ENCODE results near the gene PRDM12. TPM values are rescaled to one million over a fixed set of nuclear protein-coding genes. Genes with fewer than 3 reads are reported as not detected.

The PRDM12 gene
- total and polyA plus RNA-seq, 2 donors (not counting 1 experiment from before 2014, with no cell fraction given), result not detected

GRCh38 chr9:130680836-130681768, 16.7 kb downstream of the PRDM12 start:
- Mint-ChIP-seq H3K9me3 (ENCODE audit: insufficient read depth) (no peaks in the 10 kb centered on the region), H3K4me1 (peaks cover 8% of the 10 kb centered on the region), H3K27me3 (peaks cover 7% of the 10 kb centered on the region), H3K27ac (no peak overlapping the region), H3K4me3 (peak overlapping the region; percentile 69)
- WGBS (ENCODE audit: insufficient coverage), result 4% methylated on average over 116 of the region's 116 CpGs
- H2AFZ ChIP-seq (ENCODE audit: insufficient read depth, low read depth, low read length, poor library complexity, severe bottlenecking), result peak overlapping the region; percentile 92
- H3K9me3 ChIP-seq (ENCODE audit: control extremely low read depth in 1 of 3, control insufficient read depth in 2 of 3, insufficient read depth in 1 of 3, low read length in 2 of 3), result peaks cover 0 to 5% (median 5%) of the 10 kb centered on the region in 3 donors
- peak overlapping the region; percentile 70 for H3K9ac ChIP-seq (ENCODE audit: low read length)
- ChIA-PET POLR2A (no interaction called here), CTCF (interaction anchor here (0.6 to 2.2 kb wide), 6 partner anchors 13 to 221 kb away, joined by 3 to 43 read pairs (median 5); partner anchors contain the start of gene EXOSC2)
- ATAC-seq (ENCODE audit: low read depth), result peak; percentile 56
- H4K20me1 ChIP-seq (ENCODE audit: control insufficient read depth, insufficient read depth, low read length, poor library complexity, severe bottlenecking), result no peaks in the 10 kb centered on the region
- H3K36me3 ChIP-seq (replicated peaks in 1 of 2; ENCODE audit: control extremely low read depth in 1 of 2, control insufficient read depth in 1 of 2, extremely low read depth in 1 of 2, insufficient read depth in 2 of 2, low read length in 1 of 2), result no peaks in the 10 kb centered on the region
- peak overlapping the region in 4 of 5 experiments; percentile 29 to 71 (median 63) for H3K4me3 ChIP-seq (ENCODE audit: control extremely low read depth in 1 of 5, extremely low read depth in 1 of 5, insufficient read depth in 1 of 5, low read depth in 2 of 5, low read length in 4 of 5)
- TF ChIP-seq EZH2 (IDR thresholded peaks at IDR 0.05; ENCODE audit: borderline replicate concordance, insufficient read depth, low read depth, low read length, poor library complexity, severe bottlenecking) (no peak), CTCF (IDR thresholded peaks at IDR 0.05) (no peak)
- H3K79me2 ChIP-seq (ENCODE audit: control insufficient read depth, insufficient read depth, low read length), result no peaks in the 10 kb centered on the region
- peaks cover 12% of the 10 kb centered on the region in 2 donors for H3K4me1 ChIP-seq (ENCODE audit: control insufficient read depth in 2 of 2, insufficient read depth in 2 of 2, low read length in 2 of 2)
- H3K4me2 ChIP-seq (replicated peaks; ENCODE audit: low read depth, low read length, poor library complexity, severe bottlenecking), result peak overlapping the region; percentile 97
- intact Hi-C loops (cut with micrococcal nuclease), result loop anchor here (10.0 kb wide), 1 partner anchor 576 kb away; no protein-coding TSS in a partner anchor
- peak; percentile 73 for DNase-seq
- H3K27ac ChIP-seq (ENCODE audit: low read length in 2 of 2), result no peak overlapping the region
- H3K27me3 ChIP-seq (replicated peaks in 1 of 4; ENCODE audit: control extremely low read depth in 1 of 4, control insufficient read depth in 3 of 4, insufficient read depth in 4 of 4, low read length in 3 of 4), result peaks cover 0 to 32% (median 4%) of the 10 kb centered on the region in 4 experiments
